GM23248 (cell line): ENCODE results near the gene GALNT18. TPM values are rescaled to one million over a fixed set of nuclear protein-coding genes. Genes with fewer than 3 reads are reported as not detected.

Experiments used
- DNase-seq: peaks from one replicate; pipeline ENCODE4 v3.0.0-alpha.2; 2015
- H2AFZ ChIP-seq: fragments of 200-600 bp; sonication (generic); 2 replicates; pipeline ENCODE4 v1.6.1; 2016; ENCODE audit warnings: antibody characterized with exemption
- H3F3A ChIP-seq: fragments of 200-600 bp; sonication (generic); 2 replicates; pipeline ENCODE4 v1.6.1; 2016; ENCODE audit warnings: mild to moderate bottlenecking, antibody characterized with exemption, mixed run types; ENCODE audit not compliant: insufficient read depth
- H3K27ac ChIP-seq: fragments of 200-600 bp; sonication (generic); 2 replicates; pipeline ENCODE4 v1.5.1; 2016; ENCODE audit warnings: mild to moderate bottlenecking
- H3K27me3 ChIP-seq: fragments of 200-600 bp; sonication (generic); replicated peaks from 2 replicates; pipeline ENCODE4 v1.6.1; 2016; ENCODE audit warnings: mild to moderate bottlenecking; ENCODE audit not compliant: insufficient read depth
- H3K36me3 ChIP-seq: fragments of 200-600 bp; sonication (generic); 2 replicates; pipeline ENCODE4 v1.6.1; 2016; ENCODE audit warnings: low read depth, mild to moderate bottlenecking
- H3K4me1 ChIP-seq: fragments of 200-600 bp; sonication (generic); 2 replicates; pipeline ENCODE4 v1.6.1; 2016; ENCODE audit warnings: mild to moderate bottlenecking; ENCODE audit not compliant: insufficient read depth
- H3K4me2 ChIP-seq: fragments of 200-600 bp; sonication (generic); one replicate; pipeline ENCODE4 v1.6.1; 2016; ENCODE audit warnings: mild to moderate bottlenecking; ENCODE audit not compliant: unreplicated experiment
- H3K4me3 ChIP-seq: fragments of 200-600 bp; sonication (generic); 2 replicates; pipeline ENCODE4 v1.5.1; 2016; ENCODE audit warnings: mild to moderate bottlenecking
- H3K79me2 ChIP-seq: fragments of 200-600 bp; sonication (generic); 2 replicates; pipeline ENCODE4 v1.6.1; 2016; ENCODE audit warnings: mild to moderate bottlenecking; ENCODE audit not compliant: insufficient read depth
- H3K9ac ChIP-seq: fragments of 200-600 bp; sonication (generic); 2 replicates; pipeline ENCODE4 v1.6.1; 2016; ENCODE audit warnings: mild to moderate bottlenecking
- H3K9me2 ChIP-seq: fragments of 200-600 bp; sonication (generic); 2 replicates; pipeline ENCODE4 v1.6.1; 2016; ENCODE audit warnings: mixed run types, mild to moderate bottlenecking, moderate library complexity; ENCODE audit not compliant: insufficient read depth
- H3K9me3 ChIP-seq: fragments of 200-600 bp; sonication (generic); one replicate; pipeline ENCODE4 v1.6.1; 2017; ENCODE audit warnings: low read depth
- H4K20me1 ChIP-seq: fragments of 200-600 bp; sonication (generic); 2 replicates; pipeline ENCODE4 v1.6.0; 2016; ENCODE audit not compliant: insufficient read depth
- EZH2 ChIP-seq: fragments of 200-600 bp; sonication (generic); IDR thresholded peaks from 2 replicates; pipeline ENCODE4 v1.6.1; 2018; ENCODE audit warnings: antibody characterized with exemption, mild to moderate bottlenecking; ENCODE audit not compliant: insufficient read depth, poor library complexity, severe bottlenecking
- EZH2phosphoT487 ChIP-seq: fragments of 200-600 bp; sonication (generic); IDR thresholded peaks from 2 replicates; pipeline ENCODE4 v1.6.1; 2018; ENCODE audit warnings: antibody characterized with exemption, moderate library complexity, mild to moderate bottlenecking, low read depth; ENCODE audit not compliant: insufficient read depth
- WGBS, 2 experiments: methylation state at CpG; one replicate each; pipeline ENCODE4 v1.1.6; 2015 to 2017; ENCODE audit warnings: low lambda C conversion rate in 2 of 2, low coverage in 1 of 2; ENCODE audit errors: missing lambda C conversion rate in 2 of 2; 5-methylcytosine and 5-hydroxymethylcytosine counted together
- in situ Hi-C: fragments of 300-500 bp; cut with MboI; formaldehyde crosslinking; loops from 2 replicates; pipeline ENCODE4 v1.15.0; 2020
- polyA plus RNA-seq: library from polyadenylated mRNA; unstranded; fragments of >200 nt; fragmentation: Nextera tagmentation; extraction: Ambion mirVana; gene quantifications from 2 replicates; pipeline ENCODE4 v1.2.1, GENCODE V29; 2016
- total RNA-seq: library from RNA; depleted of rRNA; stranded (reverse); fragments of >200 nt; shearing (Covaris generic); gene quantifications from 2 replicates; pipeline ENCODE4 v1.2.3, GENCODE V29; 2014

The GALNT18 gene
- total and polyA plus RNA-seq, 2 experiments from 2014 or later: 4.1 to 5.6 TPM

GRCh38 chr11:11661326-11662040, 39.7 kb upstream of the GALNT18 start:
- no peaks in the 10 kb centered on the region for H3K79me2 ChIP-seq
- H3K36me3 ChIP-seq: no peaks in the 10 kb centered on the region
- in situ Hi-C loops: no loop called here
- WGBS, 2 experiments: 43 to 53% methylated on average over 9 of the region's 9 CpGs
- H3K9ac ChIP-seq: no peak overlapping the region
- no peaks in the 10 kb centered on the region for H4K20me1 ChIP-seq
- H3F3A ChIP-seq: no peaks in the 10 kb centered on the region
- no peak overlapping the region for H3K4me3 ChIP-seq
- DNase-seq: no peak
- no peaks in the 10 kb centered on the region for H3K9me3 ChIP-seq
- H3K27ac ChIP-seq: no peak overlapping the region
- H2AFZ ChIP-seq: no peak overlapping the region
- H3K4me2 ChIP-seq: no peak overlapping the region
- H3K9me2 ChIP-seq: no peaks in the 10 kb centered on the region
- TF ChIP-seq EZH2 (no peak), EZH2phosphoT487 (no peak)
- H3K27me3 ChIP-seq: peaks cover 59% of the 10 kb centered on the region
- H3K4me1 ChIP-seq: no peaks in the 10 kb centered on the region

DNA sequence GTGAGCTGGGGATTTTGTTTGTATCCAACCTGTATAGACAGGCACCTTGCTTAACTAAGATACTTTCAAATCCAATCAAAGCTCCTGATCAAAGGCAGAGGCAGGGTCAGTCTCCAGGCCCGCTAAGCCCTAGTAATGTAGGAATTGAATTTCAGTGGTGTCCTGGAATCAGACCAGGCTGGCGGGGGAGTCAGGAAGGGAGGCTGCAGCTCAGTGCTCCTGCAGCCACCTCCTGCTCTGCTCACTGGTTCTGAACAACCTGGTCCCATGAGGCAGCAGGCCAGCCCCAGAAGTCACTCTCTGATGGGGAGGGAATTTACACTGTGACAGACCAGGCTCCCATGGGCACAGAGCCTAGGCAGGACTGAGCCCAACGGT, 38.5 kb upstream of the GALNT18 start:
- Histone ChIP-seq H3K9me3 (no peaks in the 10 kb centered on the region), H3K27ac (no peak overlapping the region), H3K36me3 (no peaks in the 10 kb centered on the region), H3K9ac (no peak overlapping the region), H3K4me3 (no peak overlapping the region), H3F3A (no peaks in the 10 kb centered on the region), H3K9me2 (no peaks in the 10 kb centered on the region), H3K4me2 (no peak overlapping the region), H4K20me1 (no peaks in the 10 kb centered on the region), H3K27me3 (peaks cover 49% of the 10 kb centered on the region), H2AFZ (no peak overlapping the region), H3K4me1 (no peaks in the 10 kb centered on the region), H3K79me2 (no peaks in the 10 kb centered on the region)
- WGBS, 2 experiments: 51 to 59% methylated on average over 3 of the region's 3 CpGs
- no peak for TF ChIP-seq EZH2phosphoT487
- no peak for TF ChIP-seq EZH2
- DNase-seq: no peak
- in situ Hi-C loops: no loop called here

DNA sequence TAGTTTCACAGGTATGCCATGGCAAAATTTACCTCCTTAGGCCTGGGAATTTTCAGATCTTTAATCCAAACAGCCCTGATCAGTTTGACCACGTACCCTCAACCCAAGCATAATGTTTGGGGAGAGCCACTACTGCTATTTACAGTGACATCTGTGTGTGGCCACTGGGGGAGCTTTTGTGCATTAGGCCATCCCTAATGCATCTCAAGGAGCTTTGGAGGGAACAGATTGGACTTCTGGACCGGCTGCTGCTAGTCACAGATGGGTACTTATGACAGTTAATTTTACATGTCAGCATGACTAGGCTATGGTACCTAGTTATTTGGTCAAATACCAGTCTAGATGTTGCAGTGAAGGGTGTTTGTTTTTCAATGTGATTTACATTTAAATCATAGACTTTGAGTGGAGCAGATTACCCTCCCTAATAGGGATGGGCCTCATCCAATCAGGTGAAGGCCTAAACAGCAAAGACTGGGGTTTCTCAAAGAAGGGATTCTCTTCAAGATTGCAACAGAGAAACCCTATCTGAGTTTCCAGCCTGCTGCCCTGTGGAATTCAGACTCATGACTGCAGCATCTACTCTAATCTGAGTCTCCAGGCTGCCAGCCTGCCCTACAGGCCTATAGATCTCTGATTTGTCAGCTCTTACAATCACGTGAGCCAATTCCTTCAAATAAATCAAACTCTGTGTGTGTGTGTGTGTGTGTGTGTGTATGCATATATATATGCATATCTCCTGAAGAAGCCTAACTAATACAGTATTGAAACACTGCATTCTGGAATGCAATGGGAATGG, 38.0 kb upstream of the GALNT18 start:
- in situ Hi-C loops: no loop called here

GRCh38 chr11:11657218-11657955, 35.6 kb upstream of the GALNT18 start:
- Histone ChIP-seq H3K4me1 (no peaks in the 10 kb centered on the region), H4K20me1 (no peaks in the 10 kb centered on the region), H3K4me3 (no peak overlapping the region), H3F3A (no peaks in the 10 kb centered on the region), H3K79me2 (no peaks in the 10 kb centered on the region), H3K9ac (no peak overlapping the region), H3K9me3 (no peaks in the 10 kb centered on the region), H2AFZ (no peak overlapping the region), H3K4me2 (no peak overlapping the region), H3K27me3 (peaks cover 42% of the 10 kb centered on the region), H3K9me2 (no peaks in the 10 kb centered on the region), H3K36me3 (no peaks in the 10 kb centered on the region), H3K27ac (no peak overlapping the region)
- WGBS, 2 experiments: 29 to 39% methylated on average over 6 of the region's 6 CpGs
- in situ Hi-C loops: no loop called here
- DNase-seq: no peak
- TF ChIP-seq EZH2phosphoT487 (no peak), EZH2 (no peak)

More for the DNA sequence above, 38.0 kb upstream of the GALNT18 start:
- DNase-seq: no peak
- no peak overlapping the region for H3K4me2 ChIP-seq
- no peaks in the 10 kb centered on the region for H3K79me2 ChIP-seq
- H3K4me3 ChIP-seq: no peak overlapping the region
- no peaks in the 10 kb centered on the region for H3K9me3 ChIP-seq
- no peak overlapping the region for H3K27ac ChIP-seq
- H2AFZ ChIP-seq: no peak overlapping the region
- H3K27me3 ChIP-seq: peaks cover 48% of the 10 kb centered on the region
- no peaks in the 10 kb centered on the region for H3K9me2 ChIP-seq
- H4K20me1 ChIP-seq: no peaks in the 10 kb centered on the region
- H3K9ac ChIP-seq: no peak overlapping the region
- no peak for TF ChIP-seq EZH2phosphoT487
- no peak for TF ChIP-seq EZH2
- H3K4me1 ChIP-seq: no peaks in the 10 kb centered on the region
- H3K36me3 ChIP-seq: no peaks in the 10 kb centered on the region
- H3F3A ChIP-seq: no peaks in the 10 kb centered on the region
- WGBS, 2 experiments: 27 to 29% methylated on average over 3 of the region's 3 CpGs
